ENCODE measurements around the gene ZNF83.
"Not testable (repeated sequence)": the region's sequence is repeated elsewhere in the genome, so short reads cannot be mapped to it uniquely, and the experiment has no call there.

ZNF83 gene

DNA sequence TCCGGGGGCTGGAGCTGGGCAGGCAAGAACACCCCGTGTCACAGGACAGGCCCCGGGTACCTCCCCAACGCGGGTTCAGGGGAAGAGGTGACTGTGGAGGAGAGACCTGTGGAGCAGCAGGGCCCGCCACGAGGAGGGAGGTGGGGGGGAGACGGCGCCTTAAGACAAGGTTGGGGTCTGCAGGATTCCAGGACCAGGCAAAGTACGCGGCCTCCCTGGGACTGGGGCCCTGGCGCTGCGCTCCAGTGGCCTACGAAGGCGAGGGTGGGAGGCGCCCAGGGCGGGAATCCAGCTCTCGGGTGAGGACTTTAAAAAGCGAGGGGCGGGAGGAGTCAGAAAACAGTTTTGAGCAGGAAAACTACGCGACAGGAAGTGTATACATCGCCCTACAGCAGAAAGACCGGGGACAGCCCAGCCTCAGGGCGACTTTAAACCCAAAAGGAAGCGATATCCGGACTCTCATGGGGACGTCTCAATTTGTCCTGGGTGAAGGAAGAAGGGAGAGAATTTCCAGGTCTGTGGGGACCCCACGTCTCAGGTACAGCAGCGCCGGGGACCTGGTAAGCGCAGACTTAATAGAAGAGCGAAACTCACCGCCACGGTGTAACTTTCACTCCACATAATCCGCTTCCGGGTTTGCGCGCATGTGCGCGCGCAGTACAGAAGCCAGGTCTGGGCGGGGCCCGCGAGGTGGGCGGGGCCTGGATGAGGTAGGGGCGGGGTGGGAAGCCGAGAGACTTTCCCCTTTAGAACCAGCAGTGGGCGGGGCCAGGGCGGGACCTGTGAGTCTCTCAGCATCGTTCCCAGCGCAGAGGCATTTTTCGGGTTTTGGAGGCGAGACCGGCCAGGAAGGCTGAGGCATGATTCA is at the start of gene ZNF83:
ZNF83 (minus strand) TSS at position 638 of the 868 bp plus-strand sequence.
- Histone ChIP-seq H3K9me3 (ENCODE audit: control insufficient read depth, insufficient read depth, low read length) (no peaks in the 10 kb centered on the region), H3K4me1 (ENCODE audit: insufficient read depth, low read length) (no peaks in the 10 kb centered on the region), H3K36me3 (ENCODE audit: insufficient read depth, low read length) (no peaks in the 10 kb centered on the region), H3K9ac (ENCODE audit: low read depth, low read length) (peak within 1 kb of the TSS; percentile 99)

- no peaks in the 10 kb centered on the region for H3K36me3 ChIP-seq (ENCODE audit: insufficient read depth, low read length)
- H3K9me3 ChIP-seq (ENCODE audit: control insufficient read depth, insufficient read depth, low read length), result no peaks in the 10 kb centered on the region
- H3K4me1 ChIP-seq (ENCODE audit: insufficient read depth, low read length), result peaks cover 3% of the 10 kb centered on the region; the same call in 1 of the 2 replicates
- no peak overlapping the region for H3K9ac ChIP-seq (ENCODE audit: low read depth, low read length)
Observed at GRCh38 chr19:52687684-52688083, 49.5 kb upstream of the ZNF83 start.

GRCh38 chr19:52685811-52686210 is 47.7 kb upstream of the ZNF83 start:
- no peak overlapping the region for H3K9ac ChIP-seq (ENCODE audit: low read depth, low read length)
- H3K4me1 ChIP-seq (ENCODE audit: insufficient read depth, low read length), result no peaks in the 10 kb centered on the region
- no peaks in the 10 kb centered on the region for H3K9me3 ChIP-seq (ENCODE audit: control insufficient read depth, insufficient read depth, low read length)
- H3K36me3 ChIP-seq (ENCODE audit: insufficient read depth, low read length), result no peaks in the 10 kb centered on the region

GRCh38 chr19:52681216-52681615 is 43.1 kb upstream of the ZNF83 start:
- not testable (repeated sequence) for H3K9me3 ChIP-seq (ENCODE audit: control insufficient read depth, insufficient read depth, low read length); H3K36me3 ChIP-seq (ENCODE audit: insufficient read depth, low read length); H3K4me1 ChIP-seq (ENCODE audit: insufficient read depth, low read length); H3K9ac ChIP-seq (ENCODE audit: low read depth, low read length)

DNA sequence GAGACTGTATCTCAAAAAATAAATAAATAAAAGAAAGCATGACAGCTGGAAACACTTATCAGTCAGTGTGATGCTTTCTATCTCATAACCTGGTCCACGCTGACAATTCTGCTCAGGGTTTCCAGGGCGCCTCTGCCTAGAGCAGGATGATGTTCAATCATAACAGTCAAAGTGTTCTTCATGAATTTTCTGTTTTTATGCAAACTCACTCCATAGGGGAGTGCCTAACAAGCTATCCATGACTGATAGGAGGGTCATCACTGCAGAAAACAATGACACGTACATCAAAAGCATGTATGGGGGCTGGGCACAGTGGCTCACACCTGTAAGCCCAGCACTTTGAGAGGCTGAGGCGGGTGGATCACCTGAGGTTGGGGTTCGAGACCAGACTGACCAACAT is 41.4 kb upstream of the ZNF83 start:
- Histone ChIP-seq H3K9ac (ENCODE audit: low read depth, low read length) (no peak overlapping the region), H3K4me1 (ENCODE audit: insufficient read depth, low read length) (no peaks in the 10 kb centered on the region), H3K9me3 (ENCODE audit: control insufficient read depth, insufficient read depth, low read length) (peaks cover 5% of the 10 kb centered on the region), H3K36me3 (ENCODE audit: insufficient read depth, low read length) (no peaks in the 10 kb centered on the region)

DNA sequence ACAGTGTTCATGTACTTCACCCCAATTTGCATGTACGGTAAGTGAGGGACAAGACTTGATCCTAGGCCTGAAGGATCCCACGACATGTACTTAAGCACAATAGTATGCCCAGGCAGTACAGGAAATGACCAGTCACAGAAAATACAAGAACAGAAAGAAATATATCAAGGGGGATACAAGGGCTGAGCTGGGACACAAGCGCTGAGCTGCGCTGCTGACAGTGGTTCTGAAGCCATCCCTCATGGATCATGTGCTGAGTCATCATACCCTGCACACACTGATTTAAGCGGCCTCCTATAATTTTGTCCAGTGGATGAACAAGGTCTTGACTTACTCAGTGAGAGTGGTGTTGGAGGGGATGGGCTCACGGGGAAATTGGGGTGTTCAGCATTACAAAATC is 37.1 kb upstream of the ZNF83 start:
- H3K4me1 ChIP-seq (ENCODE audit: insufficient read depth, low read length); H3K36me3 ChIP-seq (ENCODE audit: insufficient read depth, low read length); H3K9me3 ChIP-seq (ENCODE audit: control insufficient read depth, insufficient read depth, low read length); H3K9ac ChIP-seq (ENCODE audit: low read depth, low read length): not testable (repeated sequence)

GRCh38 chr19:52673014-52673413 is 34.9 kb upstream of the ZNF83 start:
- Histone ChIP-seq H3K9me3 (ENCODE audit: control insufficient read depth, insufficient read depth, low read length) (peaks cover 5% of the 10 kb centered on the region), H3K36me3 (ENCODE audit: insufficient read depth, low read length) (no peaks in the 10 kb centered on the region), H3K4me1 (ENCODE audit: insufficient read depth, low read length) (no peaks in the 10 kb centered on the region)

GRCh38 chr19:52670046-52670445 is 31.9 kb upstream of the ZNF83 start:
- H3K9me3 ChIP-seq (ENCODE audit: control insufficient read depth, insufficient read depth, low read length), result no peaks in the 10 kb centered on the region
- H3K9ac ChIP-seq (ENCODE audit: low read depth, low read length), result no peak overlapping the region
- H3K36me3 ChIP-seq (ENCODE audit: insufficient read depth, low read length), result no peaks in the 10 kb centered on the region
- peaks cover 4% of the 10 kb centered on the region; the same call in 1 of the 2 replicates for H3K4me1 ChIP-seq (ENCODE audit: insufficient read depth, low read length)

More at GRCh38 chr19:52673014-52673413, 34.9 kb upstream of the ZNF83 start:
- H3K9ac ChIP-seq (ENCODE audit: low read depth, low read length), result no peak overlapping the region

DNA sequence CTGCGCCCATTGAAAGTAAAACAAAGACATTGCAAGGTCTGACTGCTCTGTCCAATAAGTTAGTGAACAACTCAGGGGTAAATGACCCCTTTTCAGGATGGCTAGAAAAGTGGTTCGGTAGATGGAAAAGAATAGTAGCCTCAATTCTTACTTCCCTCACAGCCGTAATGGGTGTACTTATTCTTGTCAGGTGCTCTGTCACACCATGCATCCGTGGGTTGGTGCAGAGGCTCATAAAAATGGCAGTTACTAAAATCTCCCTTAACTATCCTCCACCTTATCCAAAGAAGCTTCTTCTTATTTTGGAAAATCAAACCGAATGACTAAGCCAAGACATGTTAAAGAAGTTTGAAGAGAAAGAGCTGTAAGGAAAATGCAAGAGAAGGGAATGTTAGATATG is 31.4 kb upstream of the ZNF83 start:
- peaks cover 9% of the 10 kb centered on the region; the same call in 1 of the 2 replicates for H3K4me1 ChIP-seq (ENCODE audit: insufficient read depth, low read length)
- H3K36me3 ChIP-seq (ENCODE audit: insufficient read depth, low read length), result no peaks in the 10 kb centered on the region
- H3K9ac ChIP-seq (ENCODE audit: low read depth, low read length), result no peak overlapping the region
- H3K9me3 ChIP-seq (ENCODE audit: control insufficient read depth, insufficient read depth, low read length), result no peaks in the 10 kb centered on the region

- no peaks in the 10 kb centered on the region for H3K9me3 ChIP-seq (ENCODE audit: control insufficient read depth, insufficient read depth, low read length)
- H3K36me3 ChIP-seq (ENCODE audit: insufficient read depth, low read length), result no peaks in the 10 kb centered on the region
- peaks cover 13% of the 10 kb centered on the region; the same call in 1 of the 2 replicates for H3K4me1 ChIP-seq (ENCODE audit: insufficient read depth, low read length)
- H3K9ac ChIP-seq (ENCODE audit: low read depth, low read length), result no peak overlapping the region
Observed at GRCh38 chr19:52667972-52668371, 29.8 kb upstream of the ZNF83 start.

- Histone ChIP-seq H3K36me3 (ENCODE audit: insufficient read depth, low read length) (no peaks in the 10 kb centered on the region), H3K4me1 (ENCODE audit: insufficient read depth, low read length) (peaks cover 13% of the 10 kb centered on the region; the same call in 1 of the 2 replicates), H3K9me3 (ENCODE audit: control insufficient read depth, insufficient read depth, low read length) (no peaks in the 10 kb centered on the region), H3K9ac (ENCODE audit: low read depth, low read length) (no peak overlapping the region)
Observed at GRCh38 chr19:52666506-52666905, 28.4 kb upstream of the ZNF83 start.

GRCh38 chr19:52665529-52665928 is 27.4 kb upstream of the ZNF83 start:
- no peak overlapping the region for H3K9ac ChIP-seq (ENCODE audit: low read depth, low read length)
- peaks cover 13% of the 10 kb centered on the region; the same call in 1 of the 2 replicates for H3K4me1 ChIP-seq (ENCODE audit: insufficient read depth, low read length)
- H3K9me3 ChIP-seq (ENCODE audit: control insufficient read depth, insufficient read depth, low read length), result no peaks in the 10 kb centered on the region
- H3K36me3 ChIP-seq (ENCODE audit: insufficient read depth, low read length), result no peaks in the 10 kb centered on the region

DNA sequence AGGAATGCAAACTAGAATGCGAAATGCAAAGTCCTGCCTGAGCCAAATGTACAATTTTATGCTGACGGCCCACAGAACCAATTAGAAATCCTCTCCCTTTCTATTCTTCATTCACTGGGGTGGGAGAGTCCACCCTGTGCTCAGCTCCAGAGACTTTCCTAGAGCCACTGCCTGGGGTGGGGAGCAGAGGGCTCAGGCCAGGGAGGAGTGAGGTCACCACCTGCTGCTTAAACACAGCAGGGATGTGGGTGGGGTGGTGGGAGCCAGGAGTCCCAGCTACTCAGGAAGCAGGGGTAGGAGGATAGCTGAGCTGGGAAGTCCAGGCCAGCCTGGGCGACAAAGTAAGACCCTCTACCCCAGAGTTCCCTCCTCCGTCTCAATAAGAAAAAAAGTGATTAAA is 26.9 kb upstream of the ZNF83 start:
- Histone ChIP-seq H3K9ac (ENCODE audit: low read depth, low read length) (no peak overlapping the region), H3K36me3 (ENCODE audit: insufficient read depth, low read length) (no peaks in the 10 kb centered on the region), H3K9me3 (ENCODE audit: control insufficient read depth, insufficient read depth, low read length) (no peaks in the 10 kb centered on the region), H3K4me1 (ENCODE audit: insufficient read depth, low read length) (peaks cover 13% of the 10 kb centered on the region; the same call in 1 of the 2 replicates)

GRCh38 chr19:52664461-52664860 is 26.3 kb upstream of the ZNF83 start:
- Histone ChIP-seq H3K9me3 (ENCODE audit: control insufficient read depth, insufficient read depth, low read length) (no peaks in the 10 kb centered on the region), H3K4me1 (ENCODE audit: insufficient read depth, low read length) (peaks cover 13% of the 10 kb centered on the region; the same call in 1 of the 2 replicates), H3K9ac (ENCODE audit: low read depth, low read length) (no peak overlapping the region), H3K36me3 (ENCODE audit: insufficient read depth, low read length) (no peaks in the 10 kb centered on the region)

DNA sequence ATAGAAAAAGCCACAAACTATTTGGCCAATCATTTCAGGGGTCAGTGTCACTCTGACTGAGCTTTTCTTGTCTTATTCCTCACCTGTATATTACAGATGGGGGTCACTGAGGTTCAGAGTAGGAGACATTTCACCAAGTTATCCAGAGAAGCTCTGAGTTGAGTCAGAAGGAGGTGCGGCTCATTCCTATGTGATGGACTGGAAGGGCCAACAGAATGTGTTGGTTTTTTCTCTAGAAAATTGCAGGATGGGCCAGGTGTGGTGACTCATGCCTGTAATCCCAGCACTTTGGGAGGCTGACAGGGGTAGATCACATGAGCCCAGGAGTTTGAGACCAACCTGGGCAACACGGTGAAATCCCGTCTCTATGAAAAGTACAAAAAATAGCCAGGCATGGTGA is 24.5 kb upstream of the ZNF83 start:
- Histone ChIP-seq H3K36me3 (ENCODE audit: insufficient read depth, low read length) (no peaks in the 10 kb centered on the region), H3K9me3 (ENCODE audit: control insufficient read depth, insufficient read depth, low read length) (no peaks in the 10 kb centered on the region), H3K9ac (ENCODE audit: low read depth, low read length) (no peak overlapping the region), H3K4me1 (ENCODE audit: insufficient read depth, low read length) (peaks cover 13% of the 10 kb centered on the region; the same call in 1 of the 2 replicates)

Data from ES-I3 (cell line).